ENCODE results near the gene PDE4D.

PDE4D gene

DNA sequence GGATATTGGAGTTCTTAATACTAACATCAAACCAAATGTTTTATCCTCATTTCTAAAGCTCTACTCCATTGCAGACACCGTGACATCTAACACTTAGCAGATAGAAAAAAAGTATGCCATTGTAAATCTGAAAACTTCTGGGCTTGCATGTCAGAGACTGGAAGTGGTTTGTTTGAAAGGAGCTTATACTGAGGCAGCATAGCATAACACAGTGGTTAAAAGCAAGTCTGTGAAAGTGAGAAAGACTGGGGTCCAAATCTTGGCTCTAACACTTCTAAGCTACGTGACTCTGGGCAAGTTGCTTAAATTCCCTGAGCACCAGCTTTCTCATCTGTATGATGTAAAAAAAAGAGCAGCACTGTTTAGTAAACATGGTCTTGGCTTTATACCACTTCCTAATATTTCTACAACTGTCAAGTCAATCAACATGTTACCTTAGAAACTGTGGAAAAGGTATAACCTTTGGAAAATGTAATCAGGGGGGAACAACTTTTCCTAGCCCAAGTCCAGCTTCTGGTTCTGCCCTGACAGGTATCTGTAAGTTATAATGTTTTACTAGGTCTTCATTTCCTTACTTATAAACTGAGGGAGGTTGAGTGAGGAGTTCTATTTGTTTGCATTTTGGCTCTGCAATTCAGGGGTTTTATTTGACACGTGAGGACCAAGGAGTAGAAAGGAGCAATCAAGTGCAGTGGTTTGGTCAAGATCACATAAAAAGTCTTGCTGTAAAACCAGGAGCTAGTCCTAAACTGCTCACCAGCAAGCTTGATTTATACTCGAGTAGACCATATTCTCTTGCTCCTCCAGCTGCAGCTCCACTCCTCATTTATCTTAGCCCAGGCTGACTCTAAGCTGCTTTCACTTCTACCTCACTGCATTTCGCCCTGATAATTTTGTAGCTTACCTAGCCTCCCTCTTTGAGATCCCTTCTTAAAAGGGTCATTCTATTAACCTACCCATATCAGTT, 769.6 kb downstream of the PDE4D start (continued):
- TF ChIP-seq ZNF565 (CRISPR knock-in tag; conservative IDR thresholded peaks at IDR 0.05; ENCODE audit: low read depth), result no peak
- TF ChIP-seq RARB (CRISPR knock-in tag; IDR thresholded peaks at IDR 0.05), result no peak
- no peak for TF ChIP-seq ARNTL (CRISPR knock-in tag; IDR thresholded peaks at IDR 0.05; ENCODE audit: borderline replicate concordance, low read depth)

GRCh38 chr5:59119480-59119879, 774.0 kb downstream of the PDE4D start:
- ATAC-seq, result no peak
- TF ChIP-seq ZFP3 (CRISPR knock-in tag; IDR thresholded peaks at IDR 0.05) (no peak), PPARA (CRISPR knock-in tag; IDR thresholded peaks at IDR 0.05; ENCODE audit: borderline replicate concordance) (no peak), SNAI2 (CRISPR knock-in tag; IDR thresholded peaks at IDR 0.05) (no peak), CSDC2 (CRISPR knock-in tag; IDR thresholded peaks at IDR 0.05) (no peak), CREB5 (CRISPR knock-in tag; IDR thresholded peaks at IDR 0.05; ENCODE audit: low read depth) (no peak), ISL1 (CRISPR knock-in tag; IDR thresholded peaks at IDR 0.05) (no peak), RARB (CRISPR knock-in tag; IDR thresholded peaks at IDR 0.05) (no peak)

DNA sequence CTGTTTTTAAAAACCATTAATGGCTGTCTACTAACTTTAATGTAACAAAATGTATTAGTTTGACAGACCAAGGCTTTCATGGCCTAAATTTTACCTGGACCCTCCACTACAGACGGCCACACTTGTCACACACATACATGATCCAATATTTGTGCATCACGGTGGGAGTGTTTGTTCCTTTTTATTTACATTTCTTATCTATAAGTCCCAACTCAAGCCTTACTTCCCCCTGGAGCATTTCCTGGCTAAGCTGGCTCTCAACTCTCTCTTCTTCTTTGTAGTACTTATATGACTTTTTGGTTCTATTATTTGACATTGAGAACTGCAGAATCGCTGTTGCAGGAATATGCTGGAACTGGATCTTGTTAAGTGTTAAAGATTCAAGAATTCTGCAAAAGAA, 776.2 kb downstream of the PDE4D start:
- TF ChIP-seq ZNF8 (CRISPR knock-in tag; IDR thresholded peaks at IDR 0.05), result no peak
- TF ChIP-seq ZFP30 (CRISPR knock-in tag; IDR thresholded peaks at IDR 0.05), result no peak
- TF ChIP-seq ESRRG (CRISPR knock-in tag; IDR thresholded peaks at IDR 0.05), result no peak
- TF ChIP-seq ZC3H10 (CRISPR knock-in tag; IDR thresholded peaks at IDR 0.05), result no peak
- TF ChIP-seq, protein P1, sequence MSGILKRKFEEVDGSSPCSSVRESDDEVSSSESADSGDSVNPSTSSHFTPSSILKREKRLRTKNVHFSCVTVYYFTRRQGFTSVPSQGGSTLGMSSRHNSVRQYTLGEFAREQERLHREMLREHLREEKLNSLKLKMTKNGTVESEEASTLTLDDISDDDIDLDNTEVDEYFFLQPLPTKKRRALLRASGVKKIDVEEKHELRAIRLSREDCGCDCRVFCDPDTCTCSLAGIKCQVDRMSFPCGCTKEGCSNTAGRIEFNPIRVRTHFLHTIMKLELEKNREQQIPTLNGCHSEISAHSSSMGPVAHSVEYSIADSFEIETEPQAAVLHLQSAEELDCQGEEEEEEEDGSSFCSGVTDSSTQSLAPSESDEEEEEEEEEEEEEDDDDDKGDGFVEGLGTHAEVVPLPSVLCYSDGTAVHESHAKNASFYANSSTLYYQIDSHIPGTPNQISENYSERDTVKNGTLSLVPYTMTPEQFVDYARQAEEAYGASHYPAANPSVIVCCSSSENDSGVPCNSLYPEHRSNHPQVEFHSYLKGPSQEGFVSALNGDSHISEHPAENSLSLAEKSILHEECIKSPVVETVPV (CRISPR knock-in tag; IDR thresholded peaks at IDR 0.05), result no peak
- TF ChIP-seq GLIS3 (CRISPR knock-in tag; IDR thresholded peaks at IDR 0.05), result no peak
- TF ChIP-seq, protein P2, sequence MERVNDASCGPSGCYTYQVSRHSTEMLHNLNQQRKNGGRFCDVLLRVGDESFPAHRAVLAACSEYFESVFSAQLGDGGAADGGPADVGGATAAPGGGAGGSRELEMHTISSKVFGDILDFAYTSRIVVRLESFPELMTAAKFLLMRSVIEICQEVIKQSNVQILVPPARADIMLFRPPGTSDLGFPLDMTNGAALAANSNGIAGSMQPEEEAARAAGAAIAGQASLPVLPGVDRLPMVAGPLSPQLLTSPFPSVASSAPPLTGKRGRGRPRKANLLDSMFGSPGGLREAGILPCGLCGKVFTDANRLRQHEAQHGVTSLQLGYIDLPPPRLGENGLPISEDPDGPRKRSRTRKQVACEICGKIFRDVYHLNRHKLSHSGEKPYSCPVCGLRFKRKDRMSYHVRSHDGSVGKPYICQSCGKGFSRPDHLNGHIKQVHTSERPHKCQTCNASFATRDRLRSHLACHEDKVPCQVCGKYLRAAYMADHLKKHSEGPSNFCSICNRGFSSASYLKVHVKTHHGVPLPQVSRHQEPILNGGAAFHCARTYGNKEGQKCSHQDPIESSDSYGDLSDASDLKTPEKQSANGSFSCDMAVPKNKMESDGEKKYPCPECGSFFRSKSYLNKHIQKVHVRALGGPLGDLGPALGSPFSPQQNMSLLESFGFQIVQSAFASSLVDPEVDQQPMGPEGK (CRISPR knock-in tag; IDR thresholded peaks at IDR 0.05; ENCODE audit: borderline replicate concordance), result no peak
- TF ChIP-seq, protein P3, sequence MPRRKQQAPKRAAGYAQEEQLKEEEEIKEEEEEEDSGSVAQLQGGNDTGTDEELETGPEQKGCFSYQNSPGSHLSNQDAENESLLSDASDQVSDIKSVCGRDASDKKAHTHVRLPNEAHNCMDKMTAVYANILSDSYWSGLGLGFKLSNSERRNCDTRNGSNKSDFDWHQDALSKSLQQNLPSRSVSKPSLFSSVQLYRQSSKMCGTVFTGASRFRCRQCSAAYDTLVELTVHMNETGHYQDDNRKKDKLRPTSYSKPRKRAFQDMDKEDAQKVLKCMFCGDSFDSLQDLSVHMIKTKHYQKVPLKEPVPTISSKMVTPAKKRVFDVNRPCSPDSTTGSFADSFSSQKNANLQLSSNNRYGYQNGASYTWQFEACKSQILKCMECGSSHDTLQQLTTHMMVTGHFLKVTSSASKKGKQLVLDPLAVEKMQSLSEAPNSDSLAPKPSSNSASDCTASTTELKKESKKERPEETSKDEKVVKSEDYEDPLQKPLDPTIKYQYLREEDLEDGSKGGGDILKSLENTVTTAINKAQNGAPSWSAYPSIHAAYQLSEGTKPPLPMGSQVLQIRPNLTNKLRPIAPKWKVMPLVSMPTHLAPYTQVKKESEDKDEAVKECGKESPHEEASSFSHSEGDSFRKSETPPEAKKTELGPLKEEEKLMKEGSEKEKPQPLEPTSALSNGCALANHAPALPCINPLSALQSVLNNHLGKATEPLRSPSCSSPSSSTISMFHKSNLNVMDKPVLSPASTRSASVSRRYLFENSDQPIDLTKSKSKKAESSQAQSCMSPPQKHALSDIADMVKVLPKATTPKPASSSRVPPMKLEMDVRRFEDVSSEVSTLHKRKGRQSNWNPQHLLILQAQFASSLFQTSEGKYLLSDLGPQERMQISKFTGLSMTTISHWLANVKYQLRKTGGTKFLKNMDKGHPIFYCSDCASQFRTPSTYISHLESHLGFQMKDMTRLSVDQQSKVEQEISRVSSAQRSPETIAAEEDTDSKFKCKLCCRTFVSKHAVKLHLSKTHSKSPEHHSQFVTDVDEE (CRISPR knock-in tag; IDR thresholded peaks at IDR 0.05), result no peak
- no peak for TF ChIP-seq SNAI2 (CRISPR knock-in tag; IDR thresholded peaks at IDR 0.05)
- no peak for TF ChIP-seq ZNF70 (CRISPR knock-in tag; IDR thresholded peaks at IDR 0.05)
- no peak for TF ChIP-seq CSDC2 (CRISPR knock-in tag; IDR thresholded peaks at IDR 0.05)
- TF ChIP-seq PPARA (CRISPR knock-in tag; IDR thresholded peaks at IDR 0.05; ENCODE audit: borderline replicate concordance), result no peak
- TF ChIP-seq ISL1 (CRISPR knock-in tag; IDR thresholded peaks at IDR 0.05), result no peak
- no peak for ATAC-seq

GRCh38 chr5:59116231-59116865, 777.2 kb downstream of the PDE4D start:
- peak; percentile 65 for ATAC-seq
- TF ChIP-seq, protein P4, sequence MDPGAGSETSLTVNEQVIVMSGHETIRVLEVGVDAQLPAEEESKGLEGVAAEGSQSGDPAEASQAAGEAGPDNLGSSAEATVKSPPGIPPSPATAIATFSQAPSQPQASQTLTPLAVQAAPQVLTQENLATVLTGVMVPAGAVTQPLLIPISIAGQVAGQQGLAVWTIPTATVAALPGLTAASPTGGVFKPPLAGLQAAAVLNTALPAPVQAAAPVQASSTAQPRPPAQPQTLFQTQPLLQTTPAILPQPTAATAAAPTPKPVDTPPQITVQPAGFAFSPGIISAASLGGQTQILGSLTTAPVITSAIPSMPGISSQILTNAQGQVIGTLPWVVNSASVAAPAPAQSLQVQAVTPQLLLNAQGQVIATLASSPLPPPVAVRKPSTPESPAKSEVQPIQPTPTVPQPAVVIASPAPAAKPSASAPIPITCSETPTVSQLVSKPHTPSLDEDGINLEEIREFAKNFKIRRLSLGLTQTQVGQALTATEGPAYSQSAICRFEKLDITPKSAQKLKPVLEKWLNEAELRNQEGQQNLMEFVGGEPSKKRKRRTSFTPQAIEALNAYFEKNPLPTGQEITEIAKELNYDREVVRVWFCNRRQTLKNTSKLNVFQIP (CRISPR knock-in tag; IDR thresholded peaks at IDR 0.05; ENCODE audit: borderline replicate concordance, low read depth), result no peak
- TF ChIP-seq CREB5 (CRISPR knock-in tag; IDR thresholded peaks at IDR 0.05; ENCODE audit: low read depth), result no peak
- TF ChIP-seq, protein P3 (CRISPR knock-in tag; IDR thresholded peaks at IDR 0.05), result no peak
- TF ChIP-seq ZFP30 (CRISPR knock-in tag; IDR thresholded peaks at IDR 0.05), result no peak
- TF ChIP-seq GLIS3 (CRISPR knock-in tag; IDR thresholded peaks at IDR 0.05), result no peak
- no peak for TF ChIP-seq OSR1 (CRISPR knock-in tag; IDR thresholded peaks at IDR 0.05)

Measured in SK-N-SH treated with all-trans-retinoic acid at 6 μM for 48 hours (cell line).